Endodermal cell (in vitro differentiated cells): Measurements from ENCODE around the gene AIM2. TPM values are rescaled to one million over a fixed set of nuclear protein-coding genes. Genes with fewer than 3 reads are reported as not detected.
"Not testable (repeated sequence)": the region's sequence is repeated elsewhere in the genome, so short reads cannot be mapped to it uniquely, and the experiment has no call there.

Source experiments
- DNase-seq: peaks from one replicate; pipeline ENCODE4 v3.0.0-alpha.2; 2017
- H3K27ac ChIP-seq: 2 replicates; pipeline ENCODE4 v1.5.1; 2013; ENCODE audit warnings: mild to moderate bottlenecking, low read depth, low read length, moderate library complexity
- H3K27me3 ChIP-seq: 2 replicates; pipeline ENCODE4 v1.6.1; 2013; ENCODE audit warnings: mild to moderate bottlenecking, low read length, moderate library complexity; ENCODE audit not compliant: insufficient read depth, control insufficient read depth, poor library complexity, severe bottlenecking
- H3K36me3 ChIP-seq: 2 replicates; pipeline ENCODE4 v1.7.0; 2013; ENCODE audit warnings: mild to moderate bottlenecking, low read length, moderate library complexity; ENCODE audit not compliant: control insufficient read depth, insufficient read depth
- H3K4me1 ChIP-seq: one replicate; pipeline ENCODE4 v1.7.0; 2013; ENCODE audit warnings: low read length; ENCODE audit not compliant: control insufficient read depth, insufficient read depth
- H3K4me3 ChIP-seq: 2 replicates; pipeline ENCODE4 v1.5.1; 2013; ENCODE audit warnings: mild to moderate bottlenecking, low read length, moderate library complexity
- H3K9ac ChIP-seq: 2 replicates; pipeline ENCODE4 v1.6.1; 2013; ENCODE audit warnings: mild to moderate bottlenecking, low read length, moderate library complexity; ENCODE audit not compliant: poor library complexity, severe bottlenecking; ENCODE audit errors: extremely low read depth
- H3K9me3 ChIP-seq: 2 replicates; pipeline ENCODE4 v1.6.1; 2013; ENCODE audit warnings: mild to moderate bottlenecking, low read length, moderate library complexity; ENCODE audit not compliant: control insufficient read depth
- H3K27ac Mint-ChIP-seq: 2 replicates; pipeline ENCODE4 v1.8.0; 2020; ENCODE audit warnings: mixed read lengths
- H3K27me3 Mint-ChIP-seq: 2 replicates; pipeline ENCODE4 v1.8.0; 2021; ENCODE audit warnings: mild to moderate bottlenecking, mixed read lengths; ENCODE audit not compliant: insufficient read depth
- H3K36me3 Mint-ChIP-seq: 2 replicates; pipeline ENCODE4 v1.8.0; 2020; ENCODE audit warnings: low read depth, mixed read lengths
- H3K4me1 Mint-ChIP-seq: 2 replicates; pipeline ENCODE4 v1.8.0; 2020; ENCODE audit warnings: mixed read lengths
- H3K4me3 Mint-ChIP-seq: 2 replicates; pipeline ENCODE4 v1.8.0; 2020; ENCODE audit warnings: mild to moderate bottlenecking, moderate library complexity, mixed read lengths
- H3K9me3 Mint-ChIP-seq: 2 replicates; pipeline ENCODE4 v1.8.0; 2020; ENCODE audit warnings: mild to moderate bottlenecking, mixed read lengths
- WGBS, 2 experiments: methylation state at CpG; one replicate each; pipeline versions ENCODE4 v1.1.5 to v1.1.7; 2013; ENCODE audit warnings: missing lambda C conversion rate in 2 of 2, mixed read lengths in 1 of 2; ENCODE audit not compliant: insufficient coverage in 1 of 2, insufficient read length in 1 of 2; 5-methylcytosine and 5-hydroxymethylcytosine counted together
- total RNA-seq, 2 donors: library from RNA; stranded (reverse); fragmentation: NEBNext Ultra II Directional in 1 of 2; extraction: Animal tissue kit (Norgen Biotek cat#: 25700) in 1 of 2; gene quantifications; 2 replicates in 1 of 2; 3 replicates in 1 of 2; pipeline ENCODE4 v1.2.1, GENCODE V29; 2021
- TF ChIP-seq, protein P1 (sequence below): fragments of 200-600 bp; sonication (generic); conservative IDR thresholded peaks from 2 replicates; pipeline ENCODE4 v1.5.0; 2021; ENCODE audit warnings: antibody characterized with exemption, mild to moderate bottlenecking

The AIM2 gene
- total RNA-seq, 2 donors from 2014 or later: 2.0 to 4.2 TPM

DNA sequence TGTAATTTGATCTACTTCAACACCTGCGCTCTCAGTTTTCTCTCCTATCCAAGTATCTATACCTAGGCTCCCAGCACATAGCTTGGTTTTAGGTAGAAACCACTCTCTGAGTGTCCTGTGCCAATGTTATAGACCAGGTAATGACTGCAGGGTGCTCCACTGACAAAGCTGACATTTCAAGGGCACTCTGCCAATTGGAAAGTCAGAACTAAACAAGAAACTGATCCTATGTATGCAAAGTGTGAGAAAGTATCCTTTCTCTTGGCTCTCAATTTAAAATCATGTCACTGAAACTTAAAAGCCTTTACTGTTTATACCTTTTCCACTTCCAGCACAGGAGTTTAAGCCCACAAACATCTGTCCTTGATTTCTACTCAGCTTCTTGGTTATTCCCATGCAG lies 45.0 kb upstream of the AIM2 start:
- Histone ChIP-seq H3K36me3 (no peaks in the 10 kb centered on the region), H3K27me3 (no peaks in the 10 kb centered on the region), H3K4me1 (no peaks in the 10 kb centered on the region), H3K9me3 (no peaks in the 10 kb centered on the region), H3K27ac (no peak overlapping the region), H3K4me3 (no peak overlapping the region), H3K9ac (no peak overlapping the region)
- TF ChIP-seq, protein P1, sequence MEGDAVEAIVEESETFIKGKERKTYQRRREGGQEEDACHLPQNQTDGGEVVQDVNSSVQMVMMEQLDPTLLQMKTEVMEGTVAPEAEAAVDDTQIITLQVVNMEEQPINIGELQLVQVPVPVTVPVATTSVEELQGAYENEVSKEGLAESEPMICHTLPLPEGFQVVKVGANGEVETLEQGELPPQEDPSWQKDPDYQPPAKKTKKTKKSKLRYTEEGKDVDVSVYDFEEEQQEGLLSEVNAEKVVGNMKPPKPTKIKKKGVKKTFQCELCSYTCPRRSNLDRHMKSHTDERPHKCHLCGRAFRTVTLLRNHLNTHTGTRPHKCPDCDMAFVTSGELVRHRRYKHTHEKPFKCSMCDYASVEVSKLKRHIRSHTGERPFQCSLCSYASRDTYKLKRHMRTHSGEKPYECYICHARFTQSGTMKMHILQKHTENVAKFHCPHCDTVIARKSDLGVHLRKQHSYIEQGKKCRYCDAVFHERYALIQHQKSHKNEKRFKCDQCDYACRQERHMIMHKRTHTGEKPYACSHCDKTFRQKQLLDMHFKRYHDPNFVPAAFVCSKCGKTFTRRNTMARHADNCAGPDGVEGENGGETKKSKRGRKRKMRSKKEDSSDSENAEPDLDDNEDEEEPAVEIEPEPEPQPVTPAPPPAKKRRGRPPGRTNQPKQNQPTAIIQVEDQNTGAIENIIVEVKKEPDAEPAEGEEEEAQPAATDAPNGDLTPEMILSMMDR: no peak
- Mint-ChIP-seq H3K27ac (no peak overlapping the region), H3K4me1 (no peaks in the 10 kb centered on the region), H3K4me3 (no peak overlapping the region), H3K27me3 (no peaks in the 10 kb centered on the region), H3K9me3 (no peaks in the 10 kb centered on the region), H3K36me3 (no peaks in the 10 kb centered on the region)
- DNase-seq: no peak
- WGBS, 2 experiments: 78% methylated on average over 1 of the region's 1 CpG; no CpG with 5 or more reads in 1 of the 2 experiments

DNA sequence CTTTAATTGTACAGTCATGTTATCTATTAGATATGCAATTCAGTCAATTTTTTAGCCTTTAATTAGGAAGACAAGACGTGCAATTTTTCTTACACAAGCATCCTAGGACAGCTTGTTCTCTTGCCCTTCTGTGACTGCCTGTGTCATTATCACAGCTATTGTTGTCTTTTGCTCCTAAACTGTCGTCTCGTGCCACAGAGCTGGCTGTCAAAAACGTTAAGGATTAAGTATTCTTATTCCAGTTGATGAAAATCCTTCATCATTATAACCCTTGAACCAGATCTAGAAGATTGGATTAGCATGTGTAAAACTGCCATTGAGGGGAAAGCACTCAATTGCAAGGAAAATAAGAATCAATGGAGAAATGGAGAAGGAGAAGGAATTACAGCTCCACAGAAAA lies 43.8 kb upstream of the AIM2 start:
- H3K9me3 ChIP-seq: no peaks in the 10 kb centered on the region
- H3K27ac ChIP-seq: no peak overlapping the region
- H3K4me3 ChIP-seq: no peak overlapping the region
- no peaks in the 10 kb centered on the region for H3K36me3 ChIP-seq
- no peak overlapping the region for H3K9ac ChIP-seq
- H3K4me1 ChIP-seq: no peaks in the 10 kb centered on the region
- no peaks in the 10 kb centered on the region for H3K27me3 ChIP-seq
- 85 to 87% methylated on average over 3 to 4 of the region's 4 CpGs for WGBS, 2 experiments
- no peaks in the 10 kb centered on the region for H3K4me1 Mint-ChIP-seq
- H3K27me3 Mint-ChIP-seq: no peaks in the 10 kb centered on the region
- no peaks in the 10 kb centered on the region for H3K36me3 Mint-ChIP-seq
- H3K9me3 Mint-ChIP-seq: no peaks in the 10 kb centered on the region
- no peak overlapping the region for H3K27ac Mint-ChIP-seq
- H3K4me3 Mint-ChIP-seq: no peak overlapping the region
- TF ChIP-seq, protein P1: no peak
- DNase-seq: no peak

DNA sequence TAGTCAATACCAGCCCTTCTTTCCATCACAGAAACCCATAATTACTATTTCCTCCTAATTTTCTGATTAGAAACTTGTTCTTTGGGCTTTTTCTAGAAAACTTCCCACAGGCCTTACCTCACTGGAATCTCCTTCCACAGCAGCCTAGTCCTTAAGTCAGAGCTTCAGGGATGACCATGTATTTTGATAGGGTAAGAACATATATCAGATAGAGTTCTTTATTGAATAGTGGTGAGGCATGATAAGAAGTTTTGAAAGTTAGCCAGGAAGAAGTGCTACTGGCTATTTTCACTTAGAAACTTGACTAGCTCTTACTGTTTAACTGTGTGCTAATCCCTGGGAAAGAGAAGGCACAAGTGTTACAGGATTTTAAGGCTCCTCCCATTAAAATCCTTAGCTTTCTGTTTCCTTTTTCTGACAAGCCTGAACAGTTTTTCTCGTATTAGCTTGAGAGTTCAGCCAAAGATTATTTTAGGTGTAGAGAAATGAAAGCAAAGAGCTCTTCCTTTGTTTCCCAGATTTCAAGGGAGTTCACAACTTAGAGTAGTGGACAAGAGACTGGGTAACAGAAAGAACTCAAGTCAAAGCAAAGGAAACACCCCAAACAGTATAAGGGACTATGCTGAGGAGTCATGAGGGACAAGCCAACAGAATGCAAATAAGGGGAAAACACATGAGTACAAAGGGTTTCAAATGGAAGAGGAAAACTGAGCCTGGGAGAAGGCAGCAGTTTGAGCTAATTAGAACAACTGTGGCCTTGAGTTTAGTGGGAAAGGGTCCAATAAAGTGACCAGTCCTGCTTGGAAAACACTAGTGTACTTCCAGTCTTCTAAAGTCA lies 37.2 kb upstream of the AIM2 start:
- H3K27ac Mint-ChIP-seq: no peak overlapping the region
- Histone ChIP-seq H3K36me3 (no peaks in the 10 kb centered on the region), H3K4me3 (no peak overlapping the region), H3K9ac (no peak overlapping the region), H3K4me1 (no peaks in the 10 kb centered on the region), H3K27ac (no peak overlapping the region), H3K27me3 (no peaks in the 10 kb centered on the region), H3K9me3 (no peaks in the 10 kb centered on the region)
- no peak overlapping the region for H3K4me3 Mint-ChIP-seq
- TF ChIP-seq, protein P1: no peak
- no peak for DNase-seq
- H3K36me3 Mint-ChIP-seq: no peaks in the 10 kb centered on the region
- no peaks in the 10 kb centered on the region for H3K27me3 Mint-ChIP-seq
- H3K9me3 Mint-ChIP-seq: peaks cover 1% of the 10 kb centered on the region
- peaks cover 4% of the 10 kb centered on the region for H3K4me1 Mint-ChIP-seq
- WGBS, 2 experiments: 80% methylated on average over 1 of the region's 1 CpG; no CpG with 5 or more reads in 1 of the 2 experiments

DNA sequence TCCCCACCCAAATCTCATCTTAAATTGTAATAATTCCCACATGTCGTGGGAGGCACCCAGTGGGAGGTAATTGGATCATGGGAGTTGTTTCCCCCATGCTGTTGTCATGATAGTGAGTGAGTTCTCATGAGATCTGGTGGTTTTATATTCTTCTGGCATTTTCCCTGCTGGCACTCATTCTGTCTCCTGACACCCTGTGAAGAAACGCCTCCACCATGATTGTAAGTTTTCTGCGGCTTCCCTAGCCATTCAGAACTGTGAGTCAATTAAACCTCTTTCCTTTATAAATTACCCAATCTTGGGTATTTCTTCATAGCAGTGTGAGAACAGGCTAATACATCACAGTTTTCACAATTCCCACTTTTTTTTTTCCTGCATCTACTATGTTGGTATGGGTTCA lies 26.5 kb upstream of the AIM2 start:
- not testable (repeated sequence) for H3K9me3 Mint-ChIP-seq, H3K27me3 ChIP-seq, DNase-seq, H3K4me1 ChIP-seq, H3K9me3 ChIP-seq, H3K27me3 Mint-ChIP-seq, H3K27ac Mint-ChIP-seq, H3K4me3 ChIP-seq, H3K27ac ChIP-seq, H3K36me3 Mint-ChIP-seq, H3K36me3 ChIP-seq, H3K4me3 Mint-ChIP-seq, H3K9ac ChIP-seq, H3K4me1 Mint-ChIP-seq
- WGBS, 2 experiments: 76 to 99% methylated on average over 2 to 3 of the region's 3 CpGs
